AG09309 (cell line): Measurements from ENCODE around the gene TMEM184B.

Source experiments
- DNase-seq: peaks from one replicate; pipeline ENCODE4 v3.0.0-alpha.2; 2010; ENCODE audit warnings: low read depth
- H3K4me3 ChIP-seq: 2 replicates; pipeline ENCODE4 v1.5.1; 2011; ENCODE audit warnings: mild to moderate bottlenecking, low read depth, low read length, moderate library complexity; ENCODE audit not compliant: control insufficient read depth
- TF ChIP-seq, protein P1 (sequence below): IDR thresholded peaks from 2 replicates; pipeline ENCODE4 v1.5.1; 2011; ENCODE audit warnings: mild to moderate bottlenecking, low read depth, low read length, inconsistent platforms; ENCODE audit not compliant: insufficient read depth, control insufficient read depth; ENCODE audit errors: missing control alignments

TMEM184B gene

DNA sequence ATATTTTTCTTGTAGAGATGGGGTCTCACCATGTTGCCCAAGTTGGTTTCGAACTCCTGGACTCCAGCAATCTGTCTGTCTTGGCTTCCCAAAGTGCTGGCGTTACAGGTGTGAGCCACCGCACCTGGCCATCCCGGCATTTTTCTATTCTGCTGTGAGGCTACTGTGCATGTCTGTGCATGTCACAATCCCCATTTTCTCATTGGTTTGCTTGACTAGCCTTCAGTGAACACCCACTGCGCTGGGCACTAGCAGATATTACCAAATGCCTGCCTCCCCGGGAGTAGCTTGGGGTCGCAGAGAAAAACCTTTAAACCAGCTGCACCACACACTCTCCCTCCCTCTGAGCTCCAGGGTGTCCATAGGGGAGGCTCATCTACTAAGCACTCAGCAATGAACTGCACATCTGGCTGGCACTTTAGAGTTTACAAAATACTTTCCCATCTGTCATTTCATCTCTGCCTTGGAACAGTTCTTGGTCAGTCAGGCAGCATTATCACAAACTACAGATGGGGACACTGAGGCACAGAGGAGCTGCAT, 39.5 kb upstream of the TMEM184B start:
- no peak for DNase-seq
- H3K4me3 ChIP-seq: no peak overlapping the region
- TF ChIP-seq, protein P1, sequence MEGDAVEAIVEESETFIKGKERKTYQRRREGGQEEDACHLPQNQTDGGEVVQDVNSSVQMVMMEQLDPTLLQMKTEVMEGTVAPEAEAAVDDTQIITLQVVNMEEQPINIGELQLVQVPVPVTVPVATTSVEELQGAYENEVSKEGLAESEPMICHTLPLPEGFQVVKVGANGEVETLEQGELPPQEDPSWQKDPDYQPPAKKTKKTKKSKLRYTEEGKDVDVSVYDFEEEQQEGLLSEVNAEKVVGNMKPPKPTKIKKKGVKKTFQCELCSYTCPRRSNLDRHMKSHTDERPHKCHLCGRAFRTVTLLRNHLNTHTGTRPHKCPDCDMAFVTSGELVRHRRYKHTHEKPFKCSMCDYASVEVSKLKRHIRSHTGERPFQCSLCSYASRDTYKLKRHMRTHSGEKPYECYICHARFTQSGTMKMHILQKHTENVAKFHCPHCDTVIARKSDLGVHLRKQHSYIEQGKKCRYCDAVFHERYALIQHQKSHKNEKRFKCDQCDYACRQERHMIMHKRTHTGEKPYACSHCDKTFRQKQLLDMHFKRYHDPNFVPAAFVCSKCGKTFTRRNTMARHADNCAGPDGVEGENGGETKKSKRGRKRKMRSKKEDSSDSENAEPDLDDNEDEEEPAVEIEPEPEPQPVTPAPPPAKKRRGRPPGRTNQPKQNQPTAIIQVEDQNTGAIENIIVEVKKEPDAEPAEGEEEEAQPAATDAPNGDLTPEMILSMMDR: no peak

DNA sequence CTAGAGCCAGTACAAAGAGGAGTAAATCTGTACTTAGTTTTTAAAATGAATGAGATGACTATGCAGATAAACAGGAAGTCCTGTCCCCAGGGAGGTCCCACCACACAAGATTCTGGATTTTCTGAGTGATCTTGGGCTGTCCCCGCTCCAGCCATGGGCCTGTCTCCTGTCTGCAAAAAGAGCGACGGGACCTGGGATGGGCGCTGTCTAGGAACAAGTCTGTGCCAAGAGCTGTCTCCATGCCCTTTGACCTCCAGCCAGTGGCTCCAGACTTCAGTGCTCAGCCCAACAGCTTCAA, 38.5 kb upstream of the TMEM184B start:
- TF ChIP-seq, protein P1: no peak
- DNase-seq: no peak
- no peak overlapping the region for H3K4me3 ChIP-seq

DNA sequence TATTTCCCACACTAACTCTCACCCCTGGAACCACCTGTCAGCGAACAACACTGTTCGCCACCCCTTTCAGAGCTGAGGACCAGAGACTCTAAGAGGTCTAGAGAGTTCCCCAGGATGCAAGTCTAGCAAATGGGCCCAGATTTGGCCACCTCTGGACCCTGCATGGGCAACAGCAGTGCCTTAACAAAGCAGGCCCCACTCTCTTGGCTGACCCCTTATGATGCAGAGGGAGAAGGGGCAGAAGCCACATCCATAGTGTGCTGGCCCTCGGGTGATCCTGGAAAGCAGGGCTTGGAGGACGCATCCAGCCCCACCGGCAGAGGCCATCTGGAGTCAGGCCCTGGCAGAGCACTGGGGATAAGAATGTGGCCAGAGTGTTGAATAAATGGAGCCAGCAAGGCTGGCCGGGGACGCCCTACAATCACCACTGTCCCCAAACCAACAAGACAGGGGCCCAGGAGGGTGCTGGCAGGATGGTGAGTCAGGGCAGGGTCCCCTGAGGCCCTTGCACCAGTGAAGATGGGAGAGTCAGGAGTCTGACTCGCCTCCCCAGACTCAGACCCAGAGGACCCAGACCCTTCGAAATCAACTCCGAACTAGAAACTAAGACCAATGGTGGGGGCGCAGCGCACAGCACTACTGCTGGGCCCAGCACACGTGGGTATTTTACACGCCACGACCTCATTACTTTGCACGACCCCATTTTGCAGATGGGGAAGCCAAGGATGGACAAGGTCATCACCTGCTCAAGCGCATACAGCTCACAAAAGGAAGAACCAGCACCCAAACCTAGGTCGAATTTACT, 37.9 kb upstream of the TMEM184B start:
- TF ChIP-seq, protein P1: no peak
- no peak for DNase-seq
- H3K4me3 ChIP-seq: no peak overlapping the region

DNA sequence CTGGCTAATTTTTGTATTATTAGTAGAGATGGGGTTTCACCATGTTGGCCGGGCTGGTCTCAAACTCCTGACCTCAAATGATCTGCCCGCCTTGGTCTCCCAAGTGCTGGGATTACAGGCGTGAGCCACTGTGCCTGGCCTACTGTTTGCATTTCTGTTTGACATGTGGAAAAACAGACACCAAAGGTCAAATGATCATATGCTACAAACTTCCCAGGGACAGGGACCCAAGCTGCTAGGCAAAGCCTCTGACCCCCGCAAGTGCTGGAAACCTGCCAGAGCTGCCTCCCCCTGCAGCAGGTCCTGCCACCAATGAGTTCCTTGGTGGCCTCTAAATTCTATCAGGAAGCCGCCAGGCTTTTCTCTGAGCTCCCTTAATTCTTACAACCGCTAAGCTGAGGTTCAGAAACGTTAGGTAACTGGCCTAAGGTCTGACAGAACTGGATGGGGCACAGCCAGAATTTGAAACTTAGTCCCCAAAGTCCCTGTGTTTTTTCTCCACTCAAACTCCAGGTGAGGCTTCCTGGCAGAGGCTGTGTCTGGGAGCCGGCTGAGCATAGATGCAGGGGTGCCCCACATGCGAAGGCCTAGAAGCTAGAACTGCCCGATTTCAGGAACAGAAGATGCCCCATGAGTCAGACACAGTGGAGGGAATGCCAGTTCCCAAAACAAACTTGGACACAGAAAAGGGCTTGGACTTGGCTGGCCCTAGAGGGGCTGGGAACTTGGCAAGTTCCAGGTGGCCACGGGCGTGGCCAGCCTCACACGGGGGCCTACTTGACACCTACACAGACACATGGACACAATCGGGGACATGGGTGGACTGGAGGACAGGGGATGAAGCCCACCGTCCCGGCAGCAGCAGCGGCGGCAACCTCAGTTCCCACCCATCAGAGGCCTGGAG, 37.1 kb upstream of the TMEM184B start:
- no peak for DNase-seq
- TF ChIP-seq, protein P1: no peak
- no peak overlapping the region for H3K4me3 ChIP-seq

DNA sequence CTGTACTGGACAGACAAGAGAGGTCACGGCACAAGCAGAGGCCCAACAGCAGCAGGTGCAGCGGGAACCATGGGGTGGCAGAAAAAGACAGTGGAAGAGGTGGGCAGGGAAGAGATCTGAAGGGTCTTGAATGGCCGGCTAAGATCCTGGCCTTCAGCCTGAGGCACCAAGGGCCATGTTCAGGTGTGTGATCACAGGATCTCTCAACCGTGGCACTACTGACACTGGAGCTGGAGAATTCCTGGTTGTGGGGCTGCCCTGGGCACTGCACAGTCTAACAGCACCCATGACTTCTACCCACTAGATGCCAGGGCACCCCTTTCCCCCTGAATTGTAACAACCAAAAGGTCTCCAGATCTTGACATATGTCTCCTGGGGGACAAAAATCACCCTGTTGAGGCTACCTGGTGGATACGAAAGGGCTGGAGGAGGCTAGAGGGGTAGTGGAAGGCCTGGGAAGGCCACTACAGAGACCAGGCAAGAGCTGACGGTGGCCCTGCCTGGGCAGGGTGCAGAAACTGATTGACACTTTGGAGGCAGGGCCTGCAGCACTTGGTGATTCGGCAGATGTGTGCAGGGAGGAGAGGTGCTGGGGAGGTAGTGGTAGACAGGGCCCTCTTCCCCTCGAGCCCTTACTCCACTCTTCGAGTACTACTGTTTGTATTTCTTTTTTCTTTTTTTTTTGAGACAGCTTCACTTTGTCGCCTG, 36.1 kb upstream of the TMEM184B start:
- no peak for DNase-seq
- no peak overlapping the region for H3K4me3 ChIP-seq
- TF ChIP-seq, protein P1: no peak

DNA sequence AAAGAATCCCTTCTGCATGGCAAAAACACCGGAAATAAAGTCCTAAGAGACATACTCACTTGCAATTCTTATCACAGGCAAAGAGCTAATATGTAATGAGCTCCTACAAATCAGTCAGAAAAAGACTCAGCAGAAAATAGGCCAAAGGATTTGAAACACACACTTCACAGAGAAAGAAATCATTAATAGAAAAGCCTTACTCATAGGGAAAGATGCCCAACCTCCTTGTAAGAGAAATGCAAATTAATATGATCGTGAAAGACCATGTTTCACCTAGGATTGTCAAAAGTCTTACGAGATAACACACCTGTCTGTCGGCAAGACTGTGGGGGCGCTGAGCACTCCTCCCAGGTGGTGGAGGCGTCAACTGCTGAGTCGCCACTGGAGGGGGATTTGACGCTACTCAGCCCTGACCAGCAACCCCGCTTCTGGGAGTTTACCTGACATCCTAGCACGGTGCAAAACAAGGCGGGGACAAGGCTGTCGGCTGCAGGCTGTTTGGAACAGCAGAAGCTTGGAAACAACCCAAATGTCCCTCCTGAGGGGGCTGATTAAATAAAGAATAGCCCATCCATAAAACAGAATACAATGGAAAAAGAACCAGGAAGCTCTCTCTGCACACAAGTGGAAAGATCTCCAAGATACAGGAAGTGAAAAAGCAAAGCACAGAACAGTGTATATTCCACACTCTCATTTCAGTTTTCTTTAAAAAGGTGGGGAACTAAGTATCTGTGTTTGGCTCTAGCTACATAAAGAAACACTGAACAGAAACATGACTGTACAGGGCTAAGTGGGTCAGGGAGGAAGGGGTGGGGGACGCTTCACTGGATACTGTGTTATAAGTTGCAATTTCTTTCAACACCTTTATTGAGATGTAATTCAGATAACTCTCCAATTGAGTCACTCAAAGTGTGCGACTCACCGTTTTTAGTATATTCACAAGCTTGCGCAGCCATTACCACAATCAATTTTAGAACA, 33.0 kb upstream of the TMEM184B start:
- no peak for DNase-seq
- TF ChIP-seq, protein P1: no peak
- H3K4me3 ChIP-seq: no peak overlapping the region
